PC-3 (cell line): ENCODE data around the gene ABCA2. TPM values are rescaled to one million over a fixed set of nuclear protein-coding genes. Genes with fewer than 3 reads are reported as not detected.

Source experiments
- ATAC-seq: fragments of 200-7000 bp; cut with Tn5 transposase; 2 replicates; pipeline ENCODE4 v1.9.1; 2020; ENCODE audit warnings: mild to moderate bottlenecking, moderate library complexity
- BruUV-seq: library from RNA; stranded (reverse); fragments of 400-500 nt; replicated peaks from 2 replicates; lab custom pipeline; 2021; lab: Mats Ljungman, UMichigan
- CTCF ChIA-PET: fragments of 300-600 bp; sonication (Branson Sonifier 250); formaldehyde crosslinking; loops from one replicate; lab custom pipeline; 2022; ENCODE audit warnings: antibody characterized with exemption; lab: Charles Lee
- POLR2A ChIA-PET: fragments of 300-600 bp; sonication (Branson Sonifier 250); formaldehyde crosslinking; loops from one replicate; lab custom pipeline; 2022; ENCODE audit warnings: antibody characterized with exemption; ENCODE audit not compliant: unreplicated experiment; lab: Charles Lee
- DNase-seq: peaks from one replicate; pipeline ENCODE4 v3.0.0-alpha.2; 2015
- H2AFZ ChIP-seq: fragments of 300-600 bp; sonication (generic); 2 replicates; pipeline ENCODE4 v1.6.0; 2016; ENCODE audit warnings: antibody characterized with exemption, low read length
- H3F3A ChIP-seq: fragments of 300-600 bp; sonication (generic); one replicate; pipeline ENCODE4 v1.6.0; 2017; ENCODE audit warnings: antibody characterized with exemption, low read length, control low read depth, mild to moderate bottlenecking; ENCODE audit not compliant: unreplicated experiment
- H3K27ac ChIP-seq: fragments of 300-600 bp; sonication (generic); 2 replicates; pipeline ENCODE4 v1.5.1; 2016; ENCODE audit warnings: mild to moderate bottlenecking, low read length
- H3K27me3 ChIP-seq: fragments of 300-600 bp; sonication (generic); 2 replicates; pipeline ENCODE4 v1.6.1; 2016; ENCODE audit warnings: low read length, mixed read lengths
- H3K36me3 ChIP-seq: fragments of 300-600 bp; sonication (generic); 2 replicates; pipeline ENCODE4 v1.6.1; 2016; ENCODE audit warnings: low read depth, mixed run types, low read length, mixed read lengths
- H3K4me1 ChIP-seq: fragments of 300-600 bp; sonication (generic); 2 replicates; pipeline ENCODE4 v1.5.1; 2016; ENCODE audit warnings: low read length; ENCODE audit not compliant: insufficient read depth
- H3K4me2 ChIP-seq: fragments of 300-600 bp; sonication (generic); 2 replicates; pipeline ENCODE4 v1.6.0; 2016; ENCODE audit warnings: low read length
- H3K4me3 ChIP-seq: fragments of 300-600 bp; sonication (generic); 2 replicates; pipeline ENCODE4 v1.5.1; 2016; ENCODE audit warnings: mild to moderate bottlenecking, low read length, mixed read lengths
- H3K79me2 ChIP-seq: fragments of 300-600 bp; sonication (generic); 2 replicates; pipeline ENCODE4 v1.6.1; 2017; ENCODE audit warnings: low read length, mixed read lengths
- H3K9ac ChIP-seq: fragments of 300-600 bp; sonication (generic); 2 replicates; pipeline ENCODE4 v1.6.0; 2016; ENCODE audit warnings: mild to moderate bottlenecking, low read length
- H3K9me2 ChIP-seq: fragments of 300-600 bp; sonication (generic); replicated peaks from 2 replicates; pipeline ENCODE4 v1.6.1; 2016; ENCODE audit warnings: mixed run types, low read length, mixed read lengths
- H3K9me3 ChIP-seq: fragments of 300-600 bp; sonication (generic); 2 replicates; pipeline ENCODE4 v1.6.1; 2016; ENCODE audit warnings: low read length, mixed read lengths
- H4K20me1 ChIP-seq: fragments of 300-600 bp; sonication (generic); 2 replicates; pipeline ENCODE4 v1.6.1; 2016; ENCODE audit warnings: low read length, mixed read lengths
- EZH2 ChIP-seq: fragments of 300-600 bp; sonication (generic); IDR thresholded peaks from one replicate; pipeline ENCODE4 v1.6.1; 2017; ENCODE audit warnings: antibody characterized with exemption, mild to moderate bottlenecking, low read length; ENCODE audit not compliant: unreplicated experiment
- EZH2phosphoT487 ChIP-seq: fragments of 300-600 bp; sonication (generic); IDR thresholded peaks from 2 replicates; pipeline ENCODE4 v1.6.1; 2018; ENCODE audit warnings: mild to moderate bottlenecking, antibody characterized with exemption, low read length, borderline replicate concordance
- intact Hi-C: fragments of 100-400 bp; cut with micrococcal nuclease; formaldehyde crosslinking; loops from 2 replicates; pipeline ENCODE4 v1.9.0; 2023
- total RNA-seq: library from RNA; depleted of rRNA; stranded (reverse); fragments of >200 nt; gene quantifications from 2 replicates; pipeline ENCODE4 v1.2.3, GENCODE V29; 2014
- TF ChIP-seq, protein P1 (sequence below): fragments of 300-600 bp; sonication (generic); conservative IDR thresholded peaks from 2 replicates; pipeline ENCODE4 v1.5.1; 2017; ENCODE audit warnings: antibody characterized with exemption, low read depth, mild to moderate bottlenecking, low read length

Gene ABCA2
- total RNA-seq, 1 experiment from 2014 or later = 31.5 TPM

- no peaks in the 10 kb centered on the region for H3K36me3 ChIP-seq
- H2AFZ ChIP-seq = peak overlapping the region; percentile 55
- peak overlapping the region; percentile 54 for H3K4me2 ChIP-seq
- H3K4me3 ChIP-seq = no peak overlapping the region
- H3K27ac ChIP-seq = no peak overlapping the region
- intact Hi-C loops = no loop called here
- no TSS peak for BruUV-seq
- peaks cover 8% of the 10 kb centered on the region for H3K4me1 ChIP-seq
- TF ChIP-seq, protein P1, sequence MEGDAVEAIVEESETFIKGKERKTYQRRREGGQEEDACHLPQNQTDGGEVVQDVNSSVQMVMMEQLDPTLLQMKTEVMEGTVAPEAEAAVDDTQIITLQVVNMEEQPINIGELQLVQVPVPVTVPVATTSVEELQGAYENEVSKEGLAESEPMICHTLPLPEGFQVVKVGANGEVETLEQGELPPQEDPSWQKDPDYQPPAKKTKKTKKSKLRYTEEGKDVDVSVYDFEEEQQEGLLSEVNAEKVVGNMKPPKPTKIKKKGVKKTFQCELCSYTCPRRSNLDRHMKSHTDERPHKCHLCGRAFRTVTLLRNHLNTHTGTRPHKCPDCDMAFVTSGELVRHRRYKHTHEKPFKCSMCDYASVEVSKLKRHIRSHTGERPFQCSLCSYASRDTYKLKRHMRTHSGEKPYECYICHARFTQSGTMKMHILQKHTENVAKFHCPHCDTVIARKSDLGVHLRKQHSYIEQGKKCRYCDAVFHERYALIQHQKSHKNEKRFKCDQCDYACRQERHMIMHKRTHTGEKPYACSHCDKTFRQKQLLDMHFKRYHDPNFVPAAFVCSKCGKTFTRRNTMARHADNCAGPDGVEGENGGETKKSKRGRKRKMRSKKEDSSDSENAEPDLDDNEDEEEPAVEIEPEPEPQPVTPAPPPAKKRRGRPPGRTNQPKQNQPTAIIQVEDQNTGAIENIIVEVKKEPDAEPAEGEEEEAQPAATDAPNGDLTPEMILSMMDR = no peak
- TF ChIP-seq EZH2phosphoT487 = no peak
- no peak for TF ChIP-seq EZH2
- H3K79me2 ChIP-seq = no peaks in the 10 kb centered on the region
- peak; percentile 76 for ATAC-seq
- no peaks in the 10 kb centered on the region for H3K9me2 ChIP-seq
- H3F3A ChIP-seq = no peaks in the 10 kb centered on the region
- POLR2A ChIA-PET = no interaction called here
- H3K9ac ChIP-seq = no peak overlapping the region
- CTCF ChIA-PET = interaction anchor here (0.5 to 0.7 kb wide), 2 partner anchors 11 to 16 kb away, joined by 3 to 7 read pairs; no protein-coding TSS in a partner anchor
- H3K27me3 ChIP-seq = no peaks in the 10 kb centered on the region
- no peaks in the 10 kb centered on the region for H4K20me1 ChIP-seq
- DNase-seq = peak; percentile 18
- H3K9me3 ChIP-seq = no peaks in the 10 kb centered on the region
These were observed 63.8 kb downstream of the ABCA2 start for GRCh38 chr9:136964171-136964689.

DNA sequence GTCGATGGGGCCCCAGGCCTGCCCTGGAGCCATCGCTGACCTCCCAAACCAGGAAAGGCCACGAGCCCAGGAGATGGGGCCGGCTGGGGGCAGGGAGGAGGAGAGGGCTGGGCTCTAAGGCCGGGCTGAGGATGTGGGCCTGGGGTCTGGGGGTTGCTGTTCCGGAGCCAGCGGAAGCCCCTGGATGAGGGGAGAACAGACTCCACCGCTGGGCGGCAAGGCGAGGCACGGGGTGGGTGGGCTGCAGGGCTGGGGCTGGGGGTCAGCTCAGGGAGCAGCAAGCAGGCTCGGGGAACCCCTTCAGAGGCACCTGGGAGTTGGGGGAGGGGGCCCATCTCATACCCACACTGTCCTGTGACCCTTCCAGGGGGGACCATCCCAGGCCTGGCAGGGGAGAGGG lies 64.3 kb downstream of the ABCA2 start:
- ATAC-seq (no peak), DNase-seq (no peak)
- Histone ChIP-seq H3K4me2 (no peak overlapping the region), H3K9me2 (no peaks in the 10 kb centered on the region), H3K4me1 (peaks cover 8% of the 10 kb centered on the region), H2AFZ (no peak overlapping the region), H3K79me2 (no peaks in the 10 kb centered on the region), H3K27ac (no peak overlapping the region), H3K36me3 (no peaks in the 10 kb centered on the region), H3K4me3 (no peak overlapping the region), H3K27me3 (no peaks in the 10 kb centered on the region), H3K9ac (no peak overlapping the region), H4K20me1 (no peaks in the 10 kb centered on the region), H3K9me3 (no peaks in the 10 kb centered on the region), H3F3A (no peaks in the 10 kb centered on the region)
- TF ChIP-seq EZH2phosphoT487 (no peak), EZH2 (no peak)
- TF ChIP-seq, protein P1 = no peak
- POLR2A ChIA-PET = no interaction called here
- CTCF ChIA-PET = no interaction called here
- intact Hi-C loops = no loop called here
- no TSS peak for BruUV-seq

DNA sequence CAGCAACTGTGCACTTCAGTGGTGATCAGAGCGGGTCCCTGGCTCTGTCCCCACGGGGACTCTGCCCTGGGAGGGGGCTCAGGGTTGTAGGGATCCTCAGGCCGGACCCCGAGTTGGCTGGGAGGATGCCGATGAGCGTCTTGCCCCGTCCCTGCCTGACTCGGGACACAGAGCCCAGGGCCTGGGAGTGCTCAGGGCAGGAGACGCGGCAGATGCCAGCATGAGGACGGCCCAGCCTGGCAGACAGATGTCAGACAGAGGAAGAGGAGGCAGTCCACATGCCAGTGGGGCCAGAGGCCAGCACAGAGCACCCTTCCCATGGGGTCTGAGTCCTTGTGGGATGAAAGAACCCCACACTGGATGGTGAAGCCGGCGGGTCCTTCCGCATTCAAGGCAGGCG lies 64.7 kb downstream of the ABCA2 start:
- ChIA-PET POLR2A (no interaction called here), CTCF (no interaction called here)
- H3K27ac ChIP-seq = no peak overlapping the region
- H3K9ac ChIP-seq = no peak overlapping the region
- DNase-seq (no peak), ATAC-seq (no peak)
- no peaks in the 10 kb centered on the region for H3K9me2 ChIP-seq
- H3K4me2 ChIP-seq = no peak overlapping the region
- H4K20me1 ChIP-seq = no peaks in the 10 kb centered on the region
- no peaks in the 10 kb centered on the region for H3F3A ChIP-seq
- peaks cover 8% of the 10 kb centered on the region for H3K4me1 ChIP-seq
- TF ChIP-seq EZH2phosphoT487 (no peak), EZH2 (no peak)
- TF ChIP-seq, protein P1 = no peak
- no TSS peak for BruUV-seq
- H3K9me3 ChIP-seq = no peaks in the 10 kb centered on the region
- intact Hi-C loops = no loop called here
- H3K27me3 ChIP-seq = no peaks in the 10 kb centered on the region
- no peak overlapping the region for H3K4me3 ChIP-seq
- no peak overlapping the region for H2AFZ ChIP-seq
- no peaks in the 10 kb centered on the region for H3K36me3 ChIP-seq
- no peaks in the 10 kb centered on the region for H3K79me2 ChIP-seq
